Astrocyte of the spinal cord (primary cell): ENCODE measurements around the gene WDR20.

Experiments
- DNase-seq: peaks from one replicate; pipeline ENCODE4 v3.0.0; 2011; ENCODE audit warnings: low read depth, low spot score
- H3K4me3 ChIP-seq: 2 replicates; pipeline ENCODE4 v1.5.1; 2011; ENCODE audit warnings: low read depth, mild to moderate bottlenecking, low read length, moderate library complexity
- CTCF ChIP-seq: IDR thresholded peaks from 2 replicates; pipeline ENCODE4 v1.5.1; 2012; ENCODE audit warnings: low read depth, mild to moderate bottlenecking, low read length, inconsistent platforms
- in situ Hi-C: cut with HindIII; loops from 2 replicates; pipeline ENCODE4 v1.10.0; 2017; ENCODE audit warnings: low sequenced_read_pairs

Gene WDR20

GRCh38 chr14:102246071-102246470 lies 106.4 kb downstream of the WDR20 start:
- TF ChIP-seq CTCF, result no peak
- in situ Hi-C loops, result no loop called here

GRCh38 chr14:102248121-102248520 lies 108.4 kb downstream of the WDR20 start:
- TF ChIP-seq CTCF, result no peak
- in situ Hi-C loops, result no loop called here
- DNase-seq, result no peak
- no peak overlapping the region for H3K4me3 ChIP-seq

More at GRCh38 chr14:102246071-102246470, 106.4 kb downstream of the WDR20 start:
- H3K4me3 ChIP-seq, result no peak overlapping the region
- DNase-seq, result no peak

- peak; percentile 83 for DNase-seq
- in situ Hi-C loops, result no loop called here
Measured at GRCh38 chr14:102249041-102249440, 109.3 kb downstream of the WDR20 start.

GRCh38 chr14:102249981-102250380 lies 110.3 kb downstream of the WDR20 start:
- in situ Hi-C loops, result no loop called here
- TF ChIP-seq CTCF, result no peak
- no peak overlapping the region for H3K4me3 ChIP-seq
- DNase-seq, result no peak

More at GRCh38 chr14:102249041-102249440, 109.3 kb downstream of the WDR20 start:
- H3K4me3 ChIP-seq, result no peak overlapping the region
- no peak for TF ChIP-seq CTCF

- no peak overlapping the region for H3K4me3 ChIP-seq
- in situ Hi-C loops, result no loop called here
- DNase-seq, result no peak
- TF ChIP-seq CTCF, result no peak
Measured at GRCh38 chr14:102250636-102251035, 110.9 kb downstream of the WDR20 start.

GRCh38 chr14:102251161-102251560 lies 111.5 kb downstream of the WDR20 start:
- no peak for DNase-seq
- in situ Hi-C loops, result no loop called here
- TF ChIP-seq CTCF, result no peak
- H3K4me3 ChIP-seq, result no peak overlapping the region
